Subcutaneous abdominal adipose tissue (tissue), 5 donors: ENCODE data around the gene MAML1.

Experiments
- H3K27ac ChIP-seq: one replicate; pipeline ENCODE4 v1.7.0; 2013; ENCODE audit warnings: low read depth, mild to moderate bottlenecking, inconsistent platforms, low read length, moderate library complexity
- H3K27me3 ChIP-seq, 5 donors: one replicate each; pipeline ENCODE4 v1.7.0; 2013; ENCODE audit warnings: low read length in 5 of 5, inconsistent platforms in 1 of 5; ENCODE audit not compliant: control insufficient read depth in 5 of 5, insufficient read depth in 4 of 5
- H3K36me3 ChIP-seq, 5 donors: one replicate each; pipeline ENCODE4 v1.7.0; 2013; ENCODE audit warnings: low read length in 5 of 5; ENCODE audit not compliant: control insufficient read depth in 5 of 5, insufficient read depth in 5 of 5
- H3K4me1 ChIP-seq, 5 donors: one replicate each; pipeline ENCODE4 v1.7.0; 2013; ENCODE audit warnings: low read length in 5 of 5, mild to moderate bottlenecking in 3 of 5, moderate library complexity in 1 of 5; ENCODE audit not compliant: control insufficient read depth in 5 of 5, insufficient read depth in 5 of 5
- H3K4me3 ChIP-seq, 5 donors: one replicate each; pipeline ENCODE4 v1.7.0; 2013; ENCODE audit warnings: low read length in 5 of 5, low read depth in 1 of 5
- H3K9ac ChIP-seq, 5 donors: one replicate each; pipeline ENCODE4 v1.7.0; 2013; ENCODE audit warnings: low read length in 5 of 5, mild to moderate bottlenecking in 4 of 5, moderate library complexity in 3 of 5
- H3K9me3 ChIP-seq, 5 donors: one replicate each; pipeline ENCODE4 v1.7.0; 2013; ENCODE audit warnings: low read length in 5 of 5; ENCODE audit not compliant: control insufficient read depth in 5 of 5
- donor health status: healthy.
- donor health status: healthy.
- donor health status: healthy.
- donor health status: healthy.
- donor health status: healthy.

MAML1 gene

GRCh38 chr5:179796877-179797608 lies 64.4 kb downstream of the MAML1 start:
- peak overlapping the region; percentile 46 to 69 (median 65) for H3K4me3 ChIP-seq
- no peaks in the 10 kb centered on the region for H3K27me3 ChIP-seq
- peak overlapping the region in 4 of 5 donors; percentile 46 to 77 (median 74) for H3K9ac ChIP-seq
- peaks cover 4 to 54% (median 47%) of the 10 kb centered on the region in 5 donors for H3K4me1 ChIP-seq
- peaks cover 0 to 45% (median 37%) of the 10 kb centered on the region in 5 donors for H3K36me3 ChIP-seq
- H3K27ac ChIP-seq: peak overlapping the region; percentile 67
- H3K9me3 ChIP-seq: no peaks in the 10 kb centered on the region

- Histone ChIP-seq H3K27ac (no peak overlapping the region), H3K36me3 (peaks cover 0 to 45% (median 38%) of the 10 kb centered on the region in 5 donors), H3K9me3 (no peaks in the 10 kb centered on the region), H3K9ac (no peak overlapping the region), H3K27me3 (no peaks in the 10 kb centered on the region), H3K4me3 (no peak overlapping the region), H3K4me1 (peaks cover 2 to 53% (median 44%) of the 10 kb centered on the region in 5 donors)
Measured at GRCh38 chr5:179797741-179798140, 65.1 kb downstream of the MAML1 start.

- no peak overlapping the region for H3K4me3 ChIP-seq
- H3K27ac ChIP-seq: no peak overlapping the region
- H3K4me1 ChIP-seq: peaks cover 2 to 51% (median 44%) of the 10 kb centered on the region in 5 donors
Measured at GRCh38 chr5:179798144-179798770, 65.6 kb downstream of the MAML1 start.

GRCh38 chr5:179798771-179799643 lies 66.4 kb downstream of the MAML1 start:
- peaks cover 0 to 48% (median 41%) of the 10 kb centered on the region in 5 donors for H3K4me1 ChIP-seq
- H3K36me3 ChIP-seq: peaks cover 0 to 45% (median 38%) of the 10 kb centered on the region in 5 donors
- no peak overlapping the region for H3K27ac ChIP-seq
- no peak overlapping the region for H3K9ac ChIP-seq
- no peaks in the 10 kb centered on the region for H3K27me3 ChIP-seq
- no peaks in the 10 kb centered on the region for H3K9me3 ChIP-seq
- no peak overlapping the region for H3K4me3 ChIP-seq

More at GRCh38 chr5:179798144-179798770, 65.6 kb downstream of the MAML1 start:
- H3K36me3 ChIP-seq: peaks cover 0 to 45% (median 38%) of the 10 kb centered on the region in 5 donors
- H3K27me3 ChIP-seq: no peaks in the 10 kb centered on the region
- H3K9me3 ChIP-seq: no peaks in the 10 kb centered on the region
- no peak overlapping the region for H3K9ac ChIP-seq

- Histone ChIP-seq H3K4me3 (no peak overlapping the region), H3K4me1 (peaks cover 0 to 48% (median 41%) of the 10 kb centered on the region in 5 donors), H3K9ac (no peak overlapping the region), H3K27me3 (no peaks in the 10 kb centered on the region), H3K36me3 (peaks cover 0 to 45% (median 38%) of the 10 kb centered on the region in 5 donors), H3K27ac (no peak overlapping the region), H3K9me3 (no peaks in the 10 kb centered on the region)
Measured at GRCh38 chr5:179799644-179799973, 67.0 kb downstream of the MAML1 start.

GRCh38 chr5:179800071-179800695 lies 67.6 kb downstream of the MAML1 start:
- H3K9me3 ChIP-seq: no peaks in the 10 kb centered on the region
- H3K27me3 ChIP-seq: no peaks in the 10 kb centered on the region
- H3K36me3 ChIP-seq: peaks cover 0 to 45% (median 38%) of the 10 kb centered on the region in 5 donors
- H3K9ac ChIP-seq: no peak overlapping the region
- no peak overlapping the region for H3K27ac ChIP-seq
- peaks cover 1 to 48% (median 41%) of the 10 kb centered on the region in 5 donors for H3K4me1 ChIP-seq
- H3K4me3 ChIP-seq: no peak overlapping the region

- Histone ChIP-seq H3K4me3 (no peak overlapping the region), H3K9ac (no peak overlapping the region), H3K27ac (no peak overlapping the region), H3K36me3 (peaks cover 0 to 45% (median 38%) of the 10 kb centered on the region in 5 donors), H3K9me3 (no peaks in the 10 kb centered on the region), H3K4me1 (peaks cover 1 to 48% (median 40%) of the 10 kb centered on the region in 5 donors), H3K27me3 (no peaks in the 10 kb centered on the region)
Measured at GRCh38 chr5:179800696-179801201, 68.1 kb downstream of the MAML1 start.

GRCh38 chr5:179801304-179802206 lies 68.9 kb downstream of the MAML1 start:
- Histone ChIP-seq H3K4me1 (peaks cover 1 to 44% (median 39%) of the 10 kb centered on the region in 5 donors), H3K27me3 (no peaks in the 10 kb centered on the region), H3K9me3 (no peaks in the 10 kb centered on the region), H3K27ac (no peak overlapping the region), H3K36me3 (peaks cover 0 to 45% (median 38%) of the 10 kb centered on the region in 5 donors), H3K9ac (no peak overlapping the region), H3K4me3 (no peak overlapping the region)
